Prostate gland (tissue), 2 donors: Measurements from ENCODE around the gene FOXD1.

ENCODE experiments used
- POLR2A ChIP-seq: fragments of 450-650 bp; IDR thresholded peaks from one replicate; pipeline ENCODE4 v1.6.1; 2016; ENCODE audit warnings: antibody characterized with exemption, mild to moderate bottlenecking
- POLR2AphosphoS5 ChIP-seq: sonication (generic); formaldehyde crosslinking; IDR thresholded peaks from one replicate; pipeline ENCODE4 v1.6.1; 2017; ENCODE audit warnings: antibody characterized with exemption
- TF ChIP-seq, protein P1 (sequence below), 4 experiments: fragments of 200-600 bp in 2 of 4; fragments of 450-650 bp in 2 of 4; sonication (generic) in 2 of 4; IDR thresholded peaks; 1 replicate in 3 of 4; 2 replicates in 1 of 4; pipeline ENCODE4 v1.5.1; 2016 to 2019; ENCODE audit warnings: antibody characterized with exemption in 4 of 4, mild to moderate bottlenecking in 2 of 4, moderate library complexity in 2 of 4

- TF ChIP-seq POLR2AphosphoS5, result no peak
- TF ChIP-seq POLR2A, result no peak
- TF ChIP-seq, protein P1, sequence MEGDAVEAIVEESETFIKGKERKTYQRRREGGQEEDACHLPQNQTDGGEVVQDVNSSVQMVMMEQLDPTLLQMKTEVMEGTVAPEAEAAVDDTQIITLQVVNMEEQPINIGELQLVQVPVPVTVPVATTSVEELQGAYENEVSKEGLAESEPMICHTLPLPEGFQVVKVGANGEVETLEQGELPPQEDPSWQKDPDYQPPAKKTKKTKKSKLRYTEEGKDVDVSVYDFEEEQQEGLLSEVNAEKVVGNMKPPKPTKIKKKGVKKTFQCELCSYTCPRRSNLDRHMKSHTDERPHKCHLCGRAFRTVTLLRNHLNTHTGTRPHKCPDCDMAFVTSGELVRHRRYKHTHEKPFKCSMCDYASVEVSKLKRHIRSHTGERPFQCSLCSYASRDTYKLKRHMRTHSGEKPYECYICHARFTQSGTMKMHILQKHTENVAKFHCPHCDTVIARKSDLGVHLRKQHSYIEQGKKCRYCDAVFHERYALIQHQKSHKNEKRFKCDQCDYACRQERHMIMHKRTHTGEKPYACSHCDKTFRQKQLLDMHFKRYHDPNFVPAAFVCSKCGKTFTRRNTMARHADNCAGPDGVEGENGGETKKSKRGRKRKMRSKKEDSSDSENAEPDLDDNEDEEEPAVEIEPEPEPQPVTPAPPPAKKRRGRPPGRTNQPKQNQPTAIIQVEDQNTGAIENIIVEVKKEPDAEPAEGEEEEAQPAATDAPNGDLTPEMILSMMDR (IDR thresholded peaks at IDR 0.05), result no peak
These were observed 14.6 kb downstream of the FOXD1 start for GRCh38 chr5:73433982-73434342.
